Tibial nerve (tissue), 4 donors: ENCODE data around the gene ZNF207. TPM values are rescaled to one million over a fixed set of nuclear protein-coding genes. Genes with fewer than 3 reads are reported as not detected.

Experiments
- DNase-seq, 2 donors: peaks; one replicate each; pipeline ENCODE4 v3.0.0-alpha.2; 2019; ENCODE audit warnings: low spot score in 2 of 2
- H3K27ac ChIP-seq, 4 donors: fragments of 200-600 bp; sonication (generic) in 3 of 4; one replicate each; pipeline ENCODE4 v1.5.1; 2017 to 2019; ENCODE audit warnings: mild to moderate bottlenecking in 1 of 4
- H3K27me3 ChIP-seq, 2 donors: fragments of 200-600 bp; sonication (generic) in 1 of 2; one replicate each; pipeline versions ENCODE4 v1.5.1 to v1.6.0; 2017 to 2019
- H3K36me3 ChIP-seq, 3 donors: fragments of 200-600 bp; sonication (generic); one replicate each; pipeline ENCODE4 v1.5.1; 2018 to 2019
- H3K4me1 ChIP-seq, 4 donors: fragments of 200-600 bp; sonication (generic) in 3 of 4; one replicate each; pipeline ENCODE4 v1.5.1; 2017 to 2019
- H3K4me3 ChIP-seq, 4 donors: fragments of 200-600 bp; sonication (generic) in 3 of 4; one replicate each; pipeline ENCODE4 v1.5.1; 2017 to 2019; ENCODE audit warnings: mild to moderate bottlenecking in 1 of 4, moderate library complexity in 1 of 4
- H3K9me3 ChIP-seq, 4 donors: fragments of 200-600 bp; sonication (generic) in 3 of 4; one replicate each; pipeline ENCODE4 v1.5.1; 2017 to 2019
- CTCF ChIP-seq, 5 experiments: fragments of 200-600 bp in 3 of 5; fragments of 450-650 bp in 2 of 5; sonication (generic) in 3 of 5; IDR thresholded peaks; one replicate each; pipeline ENCODE4 v1.5.1; 2016 to 2019; ENCODE audit warnings: antibody characterized with exemption in 5 of 5, mild to moderate bottlenecking in 3 of 5, moderate library complexity in 2 of 5
- EP300 ChIP-seq, 2 donors: sonication (generic); formaldehyde crosslinking; IDR thresholded peaks; one replicate each; pipeline ENCODE4 v1.6.1; 2017; ENCODE audit warnings: antibody characterized with exemption in 2 of 2, mild to moderate bottlenecking in 1 of 2
- POLR2A ChIP-seq, 2 donors: fragments of 450-650 bp; IDR thresholded peaks; one replicate each; pipeline ENCODE4 v1.6.1; 2017; ENCODE audit warnings: antibody characterized with exemption in 2 of 2, mild to moderate bottlenecking in 2 of 2, moderate library complexity in 2 of 2
- WGBS, 2 donors: methylation state at CpG; one replicate each; pipeline ENCODE4 v1.1.5; 2018; 5-methylcytosine and 5-hydroxymethylcytosine counted together
- total RNA-seq, 4 donors: library from RNA; depleted of rRNA; stranded (reverse); fragments of >200 nt; gene quantifications; one replicate each; pipeline ENCODE4 v1.1.0, GENCODE V29; 2016

Gene ZNF207
- total RNA-seq, 4 donors from 2014 or later: 121 to 195 (median 152) TPM

GRCh38 chr17:32333187-32333586 lies 16.8 kb upstream of the ZNF207 start:
- H3K27ac ChIP-seq: no peak overlapping the region
- TF ChIP-seq CTCF (IDR thresholded peaks at IDR 0.05) (no peak), EP300 (IDR thresholded peaks at IDR 0.05) (no peak), POLR2A (IDR thresholded peaks at IDR 0.05) (no peak)
- no peak for DNase-seq
- H3K4me3 ChIP-seq: no peak overlapping the region
- no peaks in the 10 kb centered on the region for H3K9me3 ChIP-seq
- no peaks in the 10 kb centered on the region for H3K4me1 ChIP-seq
- H3K36me3 ChIP-seq: peaks cover 0 to 69% (median 4%) of the 10 kb centered on the region in 3 donors
- no peaks in the 10 kb centered on the region for H3K27me3 ChIP-seq
- WGBS, 2 donors: 89 to 95% methylated on average over 2 of the region's 2 CpGs

- TF ChIP-seq EP300 (IDR thresholded peaks at IDR 0.05): no peak
- no peak for TF ChIP-seq POLR2A (IDR thresholded peaks at IDR 0.05)
- no peak for TF ChIP-seq CTCF (IDR thresholded peaks at IDR 0.05)
- H3K36me3 ChIP-seq: peaks cover 0 to 78% (median 4%) of the 10 kb centered on the region in 3 donors
Observed at GRCh38 chr17:32335046-32335445, 14.9 kb upstream of the ZNF207 start.

GRCh38 chr17:32335687-32336086 lies 14.3 kb upstream of the ZNF207 start:
- no peak overlapping the region for H3K27ac ChIP-seq
- WGBS, 2 donors: 51 to 59% methylated on average over 4 of the region's 4 CpGs
- H3K4me3 ChIP-seq: no peak overlapping the region
- TF ChIP-seq POLR2A (IDR thresholded peaks at IDR 0.05) (no peak), EP300 (IDR thresholded peaks at IDR 0.05) (no peak), CTCF (IDR thresholded peaks at IDR 0.05) (no peak)
- H3K27me3 ChIP-seq: no peaks in the 10 kb centered on the region
- no peak for DNase-seq
- H3K4me1 ChIP-seq: no peaks in the 10 kb centered on the region
- peaks cover 0 to 77% (median 4%) of the 10 kb centered on the region in 3 donors for H3K36me3 ChIP-seq
- H3K9me3 ChIP-seq: no peaks in the 10 kb centered on the region

More at GRCh38 chr17:32335046-32335445, 14.9 kb upstream of the ZNF207 start:
- no peaks in the 10 kb centered on the region for H3K27me3 ChIP-seq
- no peak overlapping the region for H3K4me3 ChIP-seq
- H3K9me3 ChIP-seq: no peaks in the 10 kb centered on the region
- DNase-seq: no peak
- no peaks in the 10 kb centered on the region for H3K4me1 ChIP-seq
- no peak overlapping the region for H3K27ac ChIP-seq

- Histone ChIP-seq H3K9me3 (no peaks in the 10 kb centered on the region), H3K4me1 (peaks cover 0 to 18% (median 4%) of the 10 kb centered on the region in 4 donors), H3K4me3 (peak overlapping the region; percentile 46 to 79 (median 64)), H3K27me3 (no peaks in the 10 kb centered on the region), H3K36me3 (peaks cover 0 to 27% (median 0%) of the 10 kb centered on the region in 3 donors), H3K27ac (peak overlapping the region; percentile 65 to 87 (median 78))
- 5% methylated on average over 13 of the region's 13 CpGs for WGBS, 2 donors
- DNase-seq: no peak
- TF ChIP-seq EP300 (IDR thresholded peaks at IDR 0.05) (no peak), CTCF (IDR thresholded peaks at IDR 0.05) (peak in 1 of 5 experiments; percentile 11)
Observed at GRCh38 chr17:32341141-32341856, 8.7 kb upstream of the ZNF207 start.

- peak within 1 kb of the TSS; percentile 46 to 79 (median 64) for H3K4me3 ChIP-seq
- WGBS, 2 donors: 7 to 8% methylated on average over 35 to 39 of the region's 47 CpGs
- TF ChIP-seq POLR2A (IDR thresholded peaks at IDR 0.05) (no peak), CTCF (IDR thresholded peaks at IDR 0.05) (peak in 1 of 5 experiments; percentile 24), EP300 (IDR thresholded peaks at IDR 0.05) (peak in 1 of 2 donors; percentile 80)
- peak within 1 kb of the TSS; percentile 65 to 87 (median 78) for H3K27ac ChIP-seq
- H3K9me3 ChIP-seq: no peaks in the 10 kb centered on the region
- peaks cover 0 to 20% (median 0%) of the 10 kb centered on the region in 3 donors for H3K36me3 ChIP-seq
- DNase-seq: peak; percentile 33 to 63
- H3K27me3 ChIP-seq: no peaks in the 10 kb centered on the region
- peaks cover 0 to 18% (median 4%) of the 10 kb centered on the region in 4 donors for H3K4me1 ChIP-seq
Observed at GRCh38 chr17:32341857-32342602, 7.9 kb upstream of the ZNF207 start, which contains the start of gene C17orf75. Gene C17orf75 (minus strand): TSS chr17:32342173. CDS start chr17:32342139, 34 bp downstream.
